Measurements from ENCODE around the gene KRTAP5-11. TPM values are rescaled to one million over a fixed set of nuclear protein-coding genes. Genes with fewer than 3 reads are reported as not detected.
"Not testable (repeated sequence)": the region's sequence is repeated elsewhere in the genome, so short reads cannot be mapped to it uniquely, and the experiment has no call there.

The KRTAP5-11 gene
- polyA plus RNA-seq, 1 donor (not counting 4 experiments of a cell fraction or from before 2014, with no cell fraction given) = not detected

GRCh38 chr11:71588822-71589545 is 6.3 kb upstream of the KRTAP5-11 start:
- DNase-seq (ENCODE audit: low read depth, low spot score); H3K4me3 ChIP-seq (ENCODE audit: control insufficient read depth in 2 of 3, extremely low read depth in 1 of 3, insufficient read depth in 2 of 3, low read depth in 1 of 3, low read length in 3 of 3); H3K9ac ChIP-seq (ENCODE audit: control insufficient read depth, extremely low read depth, insufficient read depth, low read length); FAIRE-seq; H3K4me1 ChIP-seq (ENCODE audit: control insufficient read depth, extremely low read depth, insufficient read depth, low read length); H3K36me3 ChIP-seq (ENCODE audit: control insufficient read depth in 2 of 2, extremely low read depth in 1 of 2, insufficient read depth in 2 of 2, low read length in 2 of 2); H3K9me1 ChIP-seq (ENCODE audit: control insufficient read depth, extremely low read depth, insufficient read depth, low read length); H3K9me3 ChIP-seq (ENCODE audit: control insufficient read depth, low read depth, low read length); H3K27ac ChIP-seq (ENCODE audit: control insufficient read depth, insufficient read depth, low read length); H2AFZ ChIP-seq (ENCODE audit: control insufficient read depth, low read length); H3K27me3 ChIP-seq (ENCODE audit: control insufficient read depth, extremely low read depth, insufficient read depth, low read length); H3K79me2 ChIP-seq (ENCODE audit: control insufficient read depth, insufficient read depth, low read length); dilution Hi-C loops (cut with MboI; ENCODE audit: extremely low pct_ligation_motif_present, low sequenced_read_pairs); H3K4me2 ChIP-seq (ENCODE audit: control insufficient read depth, extremely low read depth, insufficient read depth, low read depth, low read length); H4K20me1 ChIP-seq (ENCODE audit: control insufficient read depth, extremely low read depth, insufficient read depth, low read length): not testable (repeated sequence)
- TF ChIP-seq CTCF (optimal IDR thresholded peaks at IDR 0.05 in 1 of 3, IDR thresholded peaks at IDR 0.05 in 1 of 3, conservative IDR thresholded peaks at IDR 0.05 in 1 of 3; ENCODE audit: extremely low read depth in 1 of 3, insufficient read depth in 2 of 3, low read length in 3 of 3) = peak in 1 of 3 experiments; percentile 8

- H3K4me1 ChIP-seq (ENCODE audit: control insufficient read depth, extremely low read depth, insufficient read depth, low read length); H3K4me2 ChIP-seq (ENCODE audit: control insufficient read depth, extremely low read depth, insufficient read depth, low read depth, low read length); H3K79me2 ChIP-seq (ENCODE audit: control insufficient read depth, insufficient read depth, low read length); H2AFZ ChIP-seq (ENCODE audit: control insufficient read depth, low read length); DNase-seq (ENCODE audit: low read depth, low spot score); dilution Hi-C loops (cut with MboI; ENCODE audit: extremely low pct_ligation_motif_present, low sequenced_read_pairs); H3K9me3 ChIP-seq (ENCODE audit: control insufficient read depth, low read depth, low read length); H3K9me1 ChIP-seq (ENCODE audit: control insufficient read depth, extremely low read depth, insufficient read depth, low read length); H3K27me3 ChIP-seq (ENCODE audit: control insufficient read depth, extremely low read depth, insufficient read depth, low read length); H3K27ac ChIP-seq (ENCODE audit: control insufficient read depth, insufficient read depth, low read length); H3K9ac ChIP-seq (ENCODE audit: control insufficient read depth, extremely low read depth, insufficient read depth, low read length); H3K36me3 ChIP-seq (ENCODE audit: control insufficient read depth in 2 of 2, extremely low read depth in 1 of 2, insufficient read depth in 2 of 2, low read length in 2 of 2); H3K4me3 ChIP-seq (ENCODE audit: control insufficient read depth in 2 of 3, extremely low read depth in 1 of 3, insufficient read depth in 2 of 3, low read depth in 1 of 3, low read length in 3 of 3); H4K20me1 ChIP-seq (ENCODE audit: control insufficient read depth, extremely low read depth, insufficient read depth, low read length); FAIRE-seq: not testable (repeated sequence)
Measured at GRCh38 chr11:71588314-71588713, 5.6 kb upstream of the KRTAP5-11 start.

- H3K27me3 ChIP-seq (ENCODE audit: control insufficient read depth, extremely low read depth, insufficient read depth, low read length); H3K79me2 ChIP-seq (ENCODE audit: control insufficient read depth, insufficient read depth, low read length); DNase-seq (ENCODE audit: low read depth, low spot score); FAIRE-seq; H3K9me1 ChIP-seq (ENCODE audit: control insufficient read depth, extremely low read depth, insufficient read depth, low read length); H4K20me1 ChIP-seq (ENCODE audit: control insufficient read depth, extremely low read depth, insufficient read depth, low read length); H3K36me3 ChIP-seq (ENCODE audit: control insufficient read depth in 2 of 2, extremely low read depth in 1 of 2, insufficient read depth in 2 of 2, low read length in 2 of 2); H3K27ac ChIP-seq (ENCODE audit: control insufficient read depth, insufficient read depth, low read length); H3K4me1 ChIP-seq (ENCODE audit: control insufficient read depth, extremely low read depth, insufficient read depth, low read length); H3K9ac ChIP-seq (ENCODE audit: control insufficient read depth, extremely low read depth, insufficient read depth, low read length); H3K4me3 ChIP-seq (ENCODE audit: control insufficient read depth in 2 of 3, extremely low read depth in 1 of 3, insufficient read depth in 2 of 3, low read depth in 1 of 3, low read length in 3 of 3); dilution Hi-C loops (cut with MboI; ENCODE audit: extremely low pct_ligation_motif_present, low sequenced_read_pairs); H2AFZ ChIP-seq (ENCODE audit: control insufficient read depth, low read length); H3K4me2 ChIP-seq (ENCODE audit: control insufficient read depth, extremely low read depth, insufficient read depth, low read depth, low read length); H3K9me3 ChIP-seq (ENCODE audit: control insufficient read depth, low read depth, low read length): not testable (repeated sequence)
Measured at GRCh38 chr11:71585673-71586072, 3.0 kb upstream of the KRTAP5-11 start.

GRCh38 chr11:71582969-71583368 is 294 bp upstream of the KRTAP5-11 start:
- dilution Hi-C loops (cut with MboI; ENCODE audit: extremely low pct_ligation_motif_present, low sequenced_read_pairs) = not testable (repeated sequence)

More at GRCh38 chr11:71582969-71583368, 294 bp upstream of the KRTAP5-11 start:
- not testable (repeated sequence) for H4K20me1 ChIP-seq (ENCODE audit: control insufficient read depth, extremely low read depth, insufficient read depth, low read length); H3K9me3 ChIP-seq (ENCODE audit: control insufficient read depth, low read depth, low read length); H3K4me3 ChIP-seq (ENCODE audit: control insufficient read depth in 2 of 3, extremely low read depth in 1 of 3, insufficient read depth in 2 of 3, low read depth in 1 of 3, low read length in 3 of 3); H3K4me2 ChIP-seq (ENCODE audit: control insufficient read depth, extremely low read depth, insufficient read depth, low read depth, low read length); H3K27ac ChIP-seq (ENCODE audit: control insufficient read depth, insufficient read depth, low read length); H2AFZ ChIP-seq (ENCODE audit: control insufficient read depth, low read length); H3K9ac ChIP-seq (ENCODE audit: control insufficient read depth, extremely low read depth, insufficient read depth, low read length); H3K9me1 ChIP-seq (ENCODE audit: control insufficient read depth, extremely low read depth, insufficient read depth, low read length); DNase-seq (ENCODE audit: low read depth, low spot score); H3K27me3 ChIP-seq (ENCODE audit: control insufficient read depth, extremely low read depth, insufficient read depth, low read length); H3K4me1 ChIP-seq (ENCODE audit: control insufficient read depth, extremely low read depth, insufficient read depth, low read length); H3K36me3 ChIP-seq (ENCODE audit: control insufficient read depth in 2 of 2, extremely low read depth in 1 of 2, insufficient read depth in 2 of 2, low read length in 2 of 2); FAIRE-seq; H3K79me2 ChIP-seq (ENCODE audit: control insufficient read depth, insufficient read depth, low read length)
